Activated CD4-positive, alpha-beta memory T cell treated with anti-CD3 and anti-CD28 coated beads for 36 hours (primary cell): ENCODE measurements around the gene UNG. TPM values are rescaled to one million over a fixed set of nuclear protein-coding genes. Genes with fewer than 3 reads are reported as not detected.

ENCODE experiments used
- CTCF ChIA-PET: fragments of 350-600 bp; sonication (Branson Sonifier 250); formaldehyde crosslinking; loops from one replicate; lab custom pipeline; 2021; ENCODE audit warnings: antibody characterized with exemption, inconsistent platforms; lab: Charles Lee
- POLR2A ChIA-PET: fragments of 350-600 bp; sonication (Branson Sonifier 250); formaldehyde crosslinking; loops from one replicate; lab custom pipeline; 2021; ENCODE audit warnings: antibody characterized with exemption; lab: Charles Lee
- DNase-seq: peaks from one replicate; pipeline ENCODE4 v3.0.0-alpha.2; 2020
- H3K27ac Mint-ChIP-seq: one replicate; pipeline ENCODE4 v1.8.0; 2021; ENCODE audit warnings: mixed read lengths
- H3K27me3 Mint-ChIP-seq: one replicate; pipeline ENCODE4 v1.8.0; 2021; ENCODE audit warnings: mixed read lengths
- H3K36me3 Mint-ChIP-seq: one replicate; pipeline ENCODE4 v1.8.0; 2021; ENCODE audit warnings: mixed read lengths
- H3K4me1 Mint-ChIP-seq: one replicate; pipeline ENCODE4 v1.8.0; 2021; ENCODE audit warnings: low read depth, mixed read lengths
- H3K4me3 Mint-ChIP-seq: one replicate; pipeline ENCODE4 v1.8.0; 2021; ENCODE audit warnings: mild to moderate bottlenecking, mixed read lengths
- H3K9me3 Mint-ChIP-seq: one replicate; pipeline ENCODE4 v1.8.0; 2021; ENCODE audit warnings: mixed read lengths
- intact Hi-C: fragments of 100-400 bp; cut with micrococcal nuclease; formaldehyde crosslinking; loops from one replicate; pipeline ENCODE4 v1.15.1; 2023
- total RNA-seq, 2 experiments: library from RNA; stranded (reverse); gene quantifications; one replicate each; pipeline ENCODE4 v1.2.3, GENCODE V29; 2021

Gene UNG
- total RNA-seq, 2 experiments from 2014 or later, result 57.9 to 61.9 TPM

DNA sequence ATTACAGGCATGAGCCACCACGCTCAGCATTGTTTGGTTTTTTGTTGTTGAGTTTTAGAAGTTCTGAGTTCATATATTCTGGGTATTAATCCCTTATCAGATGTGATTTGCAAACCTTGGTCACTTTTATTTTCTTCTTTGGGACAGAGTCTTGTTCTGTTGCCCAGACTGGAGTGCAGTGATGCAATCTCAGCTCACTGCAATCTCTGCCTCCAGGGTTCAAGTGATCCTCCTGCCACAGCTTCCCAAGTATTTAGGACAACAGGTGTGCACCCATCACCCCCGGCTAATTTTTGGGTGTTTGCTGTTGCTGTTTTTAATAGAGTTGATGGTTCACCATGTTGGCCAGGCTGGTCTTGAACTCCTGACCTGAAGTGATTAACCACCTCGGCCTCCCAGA is 33.3 kb upstream of the UNG start:
- Mint-ChIP-seq H3K27me3 (no peaks in the 10 kb centered on the region), H3K9me3 (no peaks in the 10 kb centered on the region), H3K27ac (no peak overlapping the region), H3K4me3 (no peak overlapping the region), H3K36me3 (peaks cover 16% of the 10 kb centered on the region), H3K4me1 (peaks cover 4% of the 10 kb centered on the region)
- DNase-seq, result no peak
- intact Hi-C loops, result no loop called here
- ChIA-PET CTCF (no interaction called here), POLR2A (interaction anchor here (0.9 kb wide), 1 partner anchor 34 kb away, joined by 3 read pairs; no protein-coding TSS in a partner anchor)

DNA sequence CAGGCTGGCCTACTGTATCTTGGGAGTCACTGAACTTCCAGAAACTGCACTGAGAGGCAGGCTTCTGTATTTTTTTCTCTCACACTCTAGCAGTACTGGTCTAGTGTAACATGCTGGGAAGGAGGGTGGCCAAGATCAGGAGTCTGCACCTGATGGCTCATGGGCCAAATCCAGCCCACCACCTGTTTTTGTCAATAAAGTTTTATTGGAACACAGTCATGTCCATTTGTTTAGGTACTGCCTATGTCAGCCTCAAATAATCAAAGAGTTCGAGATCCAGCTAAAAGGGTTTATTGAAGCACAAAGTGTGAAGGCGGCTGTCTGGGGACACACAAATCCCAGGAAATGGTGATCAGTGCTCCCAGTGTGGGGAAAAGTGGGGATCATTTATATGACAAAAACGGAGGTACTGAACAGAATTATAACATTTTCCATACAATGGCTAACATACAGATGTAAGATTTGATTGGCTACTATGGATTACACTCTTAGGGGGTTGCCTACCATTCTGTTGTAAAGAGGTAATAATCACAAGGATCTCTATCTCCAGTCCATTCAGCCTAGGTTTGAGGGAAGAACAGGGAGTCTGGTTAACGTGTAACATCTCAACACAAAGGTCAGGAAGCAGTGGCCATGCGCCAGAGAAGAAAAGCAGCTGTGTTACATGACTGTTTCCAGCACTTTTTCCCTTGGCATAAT is 32.1 kb upstream of the UNG start:
- Mint-ChIP-seq H3K27me3 (no peaks in the 10 kb centered on the region), H3K4me3 (no peak overlapping the region), H3K4me1 (peaks cover 4% of the 10 kb centered on the region), H3K27ac (no peak overlapping the region), H3K9me3 (no peaks in the 10 kb centered on the region), H3K36me3 (peaks cover 17% of the 10 kb centered on the region)
- CTCF ChIA-PET, result no interaction called here
- intact Hi-C loops, result no loop called here
- no peak for DNase-seq
- POLR2A ChIA-PET, result no interaction called here

DNA sequence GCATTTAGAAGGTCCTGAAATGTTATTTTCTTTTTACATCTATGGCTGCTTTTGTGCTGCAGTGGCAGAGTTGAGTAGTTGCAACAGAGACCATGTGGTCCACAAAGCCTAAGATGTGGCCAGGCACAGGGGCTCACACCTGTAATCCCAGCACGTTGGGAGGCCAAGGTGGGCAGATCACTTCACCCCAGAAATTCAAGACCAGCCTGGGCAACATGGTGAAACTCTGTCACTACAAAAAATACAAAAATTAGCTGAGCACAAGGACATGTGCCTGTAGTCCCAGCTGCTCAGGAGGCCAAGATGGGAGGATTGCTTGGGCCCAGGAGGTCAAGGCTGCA is 31.6 kb upstream of the UNG start:
- H3K4me3 Mint-ChIP-seq, result no peak overlapping the region

DNA sequence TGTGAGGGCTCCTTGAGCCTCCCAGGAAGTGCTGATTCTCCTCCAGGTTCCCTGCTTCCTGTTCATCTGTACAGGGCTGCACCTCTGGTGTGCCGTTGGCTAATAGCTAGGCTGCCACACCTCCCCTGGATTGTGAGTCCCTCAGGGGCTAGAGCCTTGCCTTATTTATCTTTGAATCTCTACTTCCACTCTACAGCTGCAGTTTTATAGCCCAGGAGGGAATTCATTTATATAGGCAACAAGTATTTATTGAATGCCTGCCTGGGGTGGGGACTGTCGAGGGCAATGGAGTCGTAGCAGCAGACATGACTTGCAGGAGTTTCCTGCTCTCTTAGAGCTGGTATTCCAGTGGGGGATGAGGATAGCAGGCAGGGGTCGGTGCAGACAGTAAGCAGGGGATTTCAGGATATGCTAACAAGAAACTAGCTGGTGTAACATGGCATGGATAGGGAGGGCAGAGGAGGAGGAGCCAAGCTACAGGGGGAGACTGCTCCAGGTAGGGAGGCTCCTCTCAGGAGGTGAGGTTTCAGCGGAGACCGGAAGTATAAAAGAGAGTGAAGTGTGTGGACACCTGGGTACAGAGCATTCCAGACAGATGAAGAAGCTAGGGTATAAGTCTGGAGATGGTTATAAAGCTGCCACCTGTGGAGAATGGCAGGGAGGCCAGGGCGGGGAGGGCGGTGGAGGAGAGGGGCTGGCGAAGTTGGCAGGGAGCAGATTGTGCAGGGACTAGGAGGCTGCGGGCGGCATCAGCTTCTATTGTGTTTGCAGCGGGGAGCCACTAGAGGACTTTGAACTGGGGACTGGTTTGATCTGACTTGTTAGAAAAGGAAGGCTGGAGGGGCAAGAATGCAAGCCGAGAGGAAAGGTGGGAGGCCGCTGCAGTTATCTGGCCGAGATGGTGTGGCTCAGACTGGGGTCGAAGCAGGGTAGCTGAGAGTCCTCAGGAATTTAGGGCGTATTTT is 27.8 kb upstream of the UNG start:
- Mint-ChIP-seq H3K27ac (no peak overlapping the region), H3K4me3 (no peak overlapping the region), H3K36me3 (peaks cover 26% of the 10 kb centered on the region), H3K27me3 (no peaks in the 10 kb centered on the region), H3K9me3 (no peaks in the 10 kb centered on the region), H3K4me1 (no peaks in the 10 kb centered on the region)
- CTCF ChIA-PET, result no interaction called here
- intact Hi-C loops, result no loop called here
- POLR2A ChIA-PET, result no interaction called here
- DNase-seq, result no peak

More for the DNA sequence above, 31.6 kb upstream of the UNG start:
- peaks cover 4% of the 10 kb centered on the region for H3K4me1 Mint-ChIP-seq
- peaks cover 17% of the 10 kb centered on the region for H3K36me3 Mint-ChIP-seq
- POLR2A ChIA-PET, result no interaction called here
- no peak overlapping the region for H3K27ac Mint-ChIP-seq
- H3K9me3 Mint-ChIP-seq, result no peaks in the 10 kb centered on the region
- intact Hi-C loops, result no loop called here
- CTCF ChIA-PET, result no interaction called here
- DNase-seq, result no peak
- no peaks in the 10 kb centered on the region for H3K27me3 Mint-ChIP-seq

DNA sequence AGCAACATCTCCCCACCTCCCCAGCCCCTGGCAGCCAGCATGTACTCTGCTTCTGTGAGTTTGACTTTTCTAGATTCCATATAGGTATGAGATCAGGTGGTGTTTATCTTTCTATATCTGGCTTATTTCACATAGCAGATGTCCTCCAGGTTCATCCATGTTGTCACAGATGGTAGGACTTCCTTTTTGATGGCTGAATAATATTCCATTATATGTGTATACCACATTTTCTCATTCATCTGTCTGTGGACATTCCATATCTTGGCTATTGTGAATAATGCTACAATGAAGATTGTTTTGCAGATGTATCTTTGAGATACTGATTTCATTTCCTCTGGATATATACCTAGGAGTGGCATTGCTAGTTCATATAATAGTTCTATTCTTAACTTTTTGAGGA is 22.5 kb upstream of the UNG start:
- ChIA-PET CTCF (no interaction called here), POLR2A (no interaction called here)
- intact Hi-C loops, result no loop called here
- Mint-ChIP-seq H3K36me3 (peaks cover 44% of the 10 kb centered on the region), H3K27ac (no peak overlapping the region), H3K9me3 (peaks cover 13% of the 10 kb centered on the region), H3K4me3 (no peak overlapping the region), H3K4me1 (no peaks in the 10 kb centered on the region), H3K27me3 (no peaks in the 10 kb centered on the region)
- DNase-seq, result no peak

DNA sequence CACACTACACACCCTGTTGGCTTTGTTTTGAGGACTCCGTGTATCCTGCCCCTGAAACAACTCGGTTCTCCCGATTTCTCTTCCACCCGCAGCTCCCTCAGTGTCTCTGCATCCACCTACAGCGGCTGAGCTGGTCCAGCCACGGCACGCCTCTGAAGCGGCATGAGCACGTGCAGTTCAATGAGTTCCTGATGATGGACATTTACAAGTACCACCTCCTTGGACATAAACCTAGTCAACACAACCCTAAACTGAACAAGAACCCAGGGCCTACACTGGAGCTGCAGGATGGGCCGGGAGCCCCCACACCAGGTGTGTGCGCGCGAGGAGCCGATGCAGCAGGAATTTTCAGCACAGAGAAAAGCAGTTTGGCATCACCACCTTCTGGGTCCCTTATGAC is 14.6 kb upstream of the UNG start:
- H3K36me3 Mint-ChIP-seq, result peaks cover 44% of the 10 kb centered on the region
- intact Hi-C loops, result no loop called here
- POLR2A ChIA-PET, result no interaction called here
- no peaks in the 10 kb centered on the region for H3K27me3 Mint-ChIP-seq
- no peak for DNase-seq
- peaks cover 9% of the 10 kb centered on the region for H3K9me3 Mint-ChIP-seq
- no peak overlapping the region for H3K27ac Mint-ChIP-seq
- no peak overlapping the region for H3K4me3 Mint-ChIP-seq
- no peaks in the 10 kb centered on the region for H3K4me1 Mint-ChIP-seq
- CTCF ChIA-PET, result interaction anchor here (1.2 kb wide), 1 partner anchor 10 kb away, joined by 4 read pairs; the partner anchor contains the start of gene ALKBH2

DNA sequence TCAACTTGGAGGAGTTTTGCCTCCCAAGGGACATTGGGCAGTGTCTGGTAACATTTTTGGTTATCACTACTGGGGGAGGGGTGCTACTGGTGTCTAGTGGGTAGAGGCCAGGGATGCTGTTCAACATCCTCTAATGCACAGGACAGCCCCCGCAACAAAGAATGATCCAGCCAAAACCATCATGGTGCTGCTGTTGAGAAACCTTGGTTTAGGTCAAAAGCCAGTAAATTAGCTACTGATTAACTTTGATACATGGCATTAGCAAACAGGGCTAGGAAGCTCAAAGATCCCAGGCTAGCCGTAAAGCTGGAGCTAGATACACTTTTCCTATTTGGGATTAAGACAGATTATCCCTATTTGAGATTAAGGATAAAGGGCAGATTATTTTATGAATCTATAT is 13.0 kb upstream of the UNG start:
- Mint-ChIP-seq H3K4me3 (no peak overlapping the region), H3K9me3 (peaks cover 3% of the 10 kb centered on the region), H3K27me3 (no peaks in the 10 kb centered on the region), H3K27ac (no peak overlapping the region), H3K4me1 (no peaks in the 10 kb centered on the region), H3K36me3 (peaks cover 37% of the 10 kb centered on the region)
- CTCF ChIA-PET, result interaction anchor here (1.0 to 1.5 kb wide), 2 partner anchors 8 to 10 kb away, joined by 3 to 5 read pairs; partner anchors contain the start of gene ALKBH2
- intact Hi-C loops, result no loop called here
- POLR2A ChIA-PET, result no interaction called here
- DNase-seq, result no peak

DNA sequence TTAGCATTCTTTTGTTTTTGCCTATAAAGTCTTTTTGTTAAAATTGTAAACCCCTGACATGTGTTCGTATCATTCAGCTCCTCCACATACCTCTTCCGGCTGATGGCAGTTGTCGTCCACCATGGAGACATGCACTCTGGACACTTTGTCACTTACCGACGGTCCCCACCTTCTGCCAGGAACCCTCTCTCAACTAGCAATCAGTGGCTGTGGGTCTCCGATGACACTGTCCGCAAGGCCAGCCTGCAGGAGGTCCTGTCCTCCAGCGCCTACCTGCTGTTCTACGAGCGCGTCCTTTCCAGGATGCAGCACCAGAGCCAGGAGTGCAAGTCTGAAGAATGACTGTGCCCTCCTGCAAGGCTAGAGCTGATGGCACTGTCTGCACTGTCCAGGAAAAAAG is 11.8 kb upstream of the UNG start:
- H3K27me3 Mint-ChIP-seq, result no peaks in the 10 kb centered on the region
- peaks cover 36% of the 10 kb centered on the region for H3K36me3 Mint-ChIP-seq
- no peak for DNase-seq
- CTCF ChIA-PET, result interaction anchor here (1.0 to 1.5 kb wide), 2 partner anchors 7 to 9 kb away, joined by 3 to 5 read pairs; partner anchors contain the start of gene ALKBH2
- no peaks in the 10 kb centered on the region for H3K9me3 Mint-ChIP-seq
- H3K4me3 Mint-ChIP-seq, result no peak overlapping the region
- H3K4me1 Mint-ChIP-seq, result peaks cover 4% of the 10 kb centered on the region
- intact Hi-C loops, result no loop called here
- H3K27ac Mint-ChIP-seq, result no peak overlapping the region
- POLR2A ChIA-PET, result no interaction called here

DNA sequence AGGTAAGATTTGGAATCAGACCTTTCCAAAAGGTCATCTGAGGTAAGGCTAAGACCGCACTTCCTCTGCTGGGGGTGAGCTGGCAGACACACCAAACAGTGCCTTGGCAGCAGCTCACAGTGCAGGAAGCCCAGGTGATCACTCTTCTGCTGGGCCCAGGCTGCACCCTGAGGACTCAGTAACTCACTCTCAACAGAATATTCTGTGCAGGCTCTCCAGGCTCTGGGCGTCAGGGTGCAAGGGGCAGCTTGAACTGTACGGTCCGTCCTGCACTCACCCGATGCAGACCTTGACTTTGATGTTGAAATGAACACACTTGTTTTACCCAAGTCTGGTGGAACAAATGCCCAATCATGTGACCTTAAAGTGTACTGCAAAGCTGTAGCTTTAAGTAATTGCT is 10.1 kb upstream of the UNG start:
- intact Hi-C loops, result no loop called here
- no peaks in the 10 kb centered on the region for H3K27me3 Mint-ChIP-seq
- peaks cover 36% of the 10 kb centered on the region for H3K36me3 Mint-ChIP-seq
- POLR2A ChIA-PET, result no interaction called here
- peaks cover 16% of the 10 kb centered on the region for H3K4me1 Mint-ChIP-seq
- CTCF ChIA-PET, result interaction anchor here (1.0 to 2.1 kb wide), 4 partner anchors 25 to 203 kb away, joined by 4 to 9 read pairs (median 5); no protein-coding TSS in a partner anchor
- no peak overlapping the region for H3K4me3 Mint-ChIP-seq
- no peak overlapping the region for H3K27ac Mint-ChIP-seq
- no peak for DNase-seq
- no peaks in the 10 kb centered on the region for H3K9me3 Mint-ChIP-seq

DNA sequence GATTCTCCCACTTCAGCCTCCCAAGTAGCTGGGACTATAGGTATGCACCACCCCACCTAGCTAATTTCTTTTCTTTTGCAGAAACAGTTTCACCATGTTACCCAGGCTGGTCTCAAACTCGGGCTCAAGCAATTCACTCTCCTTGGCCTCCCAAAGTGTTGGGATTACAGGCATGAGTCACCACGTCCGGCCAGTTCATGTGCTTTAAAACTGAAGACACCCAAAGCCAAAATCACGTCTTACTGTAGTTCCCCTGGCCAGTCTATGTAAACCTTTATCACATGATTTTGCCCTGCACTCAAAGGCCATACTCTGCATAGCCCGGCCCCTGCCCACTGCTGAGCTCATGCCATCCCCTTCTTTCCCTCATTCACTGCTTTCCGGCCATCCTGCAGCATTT is 8.6 kb upstream of the UNG start:
- no peaks in the 10 kb centered on the region for H3K9me3 Mint-ChIP-seq
- POLR2A ChIA-PET, result no interaction called here
- CTCF ChIA-PET, result interaction anchor here (0.7 kb wide), 1 partner anchor 23 kb away, joined by 3 read pairs; no protein-coding TSS in a partner anchor
- no peak overlapping the region for H3K4me3 Mint-ChIP-seq
- H3K36me3 Mint-ChIP-seq, result peaks cover 32% of the 10 kb centered on the region
- peaks cover 30% of the 10 kb centered on the region for H3K4me1 Mint-ChIP-seq
- intact Hi-C loops, result no loop called here
- H3K27me3 Mint-ChIP-seq, result no peaks in the 10 kb centered on the region
- no peak for DNase-seq
- H3K27ac Mint-ChIP-seq, result no peak overlapping the region

DNA sequence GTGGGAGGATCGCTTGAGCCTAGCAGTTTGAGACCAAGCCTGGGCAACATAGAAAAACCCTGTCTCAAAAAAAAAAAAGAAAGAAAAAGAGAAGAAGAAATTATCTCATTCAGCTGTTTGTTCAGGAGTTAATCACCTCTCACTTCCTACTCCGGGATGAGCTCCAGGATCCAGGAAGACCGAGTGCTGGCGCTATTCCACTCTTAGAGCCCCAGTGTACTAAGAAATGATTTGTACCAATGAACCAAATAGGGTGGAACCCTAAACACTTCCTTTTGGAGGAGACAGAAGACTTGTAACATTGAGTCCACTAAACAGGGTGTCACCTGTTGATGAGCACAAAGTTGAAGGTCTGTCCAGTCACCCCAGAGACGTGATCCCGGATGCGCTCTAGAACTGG is 7.7 kb upstream of the UNG start:
- Mint-ChIP-seq H3K4me1 (peaks cover 34% of the 10 kb centered on the region), H3K4me3 (no peak overlapping the region), H3K27me3 (no peaks in the 10 kb centered on the region), H3K27ac (no peak overlapping the region), H3K9me3 (no peaks in the 10 kb centered on the region), H3K36me3 (peaks cover 31% of the 10 kb centered on the region)
- intact Hi-C loops, result loop anchor here (5.0 to 10.0 kb wide), 4 partner anchors 252 to 455 kb away; partner anchors contain the start of gene SELPLG
- DNase-seq, result no peak
- ChIA-PET POLR2A (no interaction called here), CTCF (no interaction called here)

DNA sequence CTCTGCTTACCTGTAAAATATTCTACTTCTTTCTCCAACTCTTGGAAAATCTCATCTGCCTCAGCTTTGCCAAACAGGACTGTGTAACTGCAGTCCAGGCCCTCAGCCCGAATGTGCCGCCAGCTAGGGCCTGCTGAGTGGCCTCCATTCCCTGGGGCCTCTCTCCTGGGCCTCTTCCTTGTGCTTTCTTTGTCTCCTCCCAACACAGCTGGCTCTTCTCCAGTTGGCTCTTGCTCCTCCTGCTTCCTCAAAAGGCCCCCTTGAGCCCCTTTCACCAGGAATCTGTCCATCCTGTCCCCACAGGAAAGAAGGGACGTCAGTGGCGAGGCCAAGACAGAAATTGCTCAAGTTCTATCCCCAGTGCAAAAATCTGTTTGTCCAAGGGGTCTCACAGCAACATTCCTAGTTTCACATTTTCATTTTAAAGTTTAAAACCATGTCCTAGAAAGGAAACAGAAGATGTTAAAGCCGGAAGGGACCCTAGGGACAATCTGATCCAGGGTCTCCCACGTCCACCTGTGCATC is 4.8 kb upstream of the UNG start:
- POLR2A ChIA-PET, result interaction anchor here (0.7 to 1.5 kb wide), 4 partner anchors 9 to 235 kb away, joined by 3 to 6 read pairs (median 4); partner anchors contain the start of genes SSH1 and USP30
- H3K9me3 Mint-ChIP-seq, result no peaks in the 10 kb centered on the region
- H3K36me3 Mint-ChIP-seq, result peaks cover 23% of the 10 kb centered on the region
- peak overlapping the region; percentile 81 for H3K27ac Mint-ChIP-seq
- no peak for DNase-seq
- peaks cover 34% of the 10 kb centered on the region for H3K4me1 Mint-ChIP-seq
- CTCF ChIA-PET, result interaction anchor here (0.6 to 6.1 kb wide), 24 partner anchors 8 to 531 kb away, joined by 3 to 39 read pairs (median 4); partner anchors contain the start of genes ACACB, SART3, SVOP and USP30
- H3K4me3 Mint-ChIP-seq, result peak overlapping the region; percentile 71
- intact Hi-C loops, result loop anchor here (1.0 to 10.0 kb wide), 10 partner anchors 39 to 524 kb away; partner anchors contain the start of genes CORO1C, SELPLG and SSH1
- H3K27me3 Mint-ChIP-seq, result no peaks in the 10 kb centered on the region
